DOHH2 (cell line): Measurements from ENCODE around the gene VTI1A.

Source experiments
- CTCF ChIP-seq: fragments of 200-600 bp; sonication (generic); IDR thresholded peaks from one replicate; pipeline ENCODE4 v1.5.1; 2014; ENCODE audit warnings: antibody characterized with exemption, mild to moderate bottlenecking, low read depth, low read length; ENCODE audit not compliant: poor library complexity, severe bottlenecking
- EZH2phosphoT487 ChIP-seq: fragments of 200-600 bp; sonication (generic); IDR thresholded peaks from 2 replicates; pipeline ENCODE4 v1.6.1; 2017; ENCODE audit warnings: borderline replicate concordance, mild to moderate bottlenecking, antibody characterized with exemption, low read length, moderate library complexity, mixed read lengths

GRCh38 chr10:112752288-112752687 lies 305.3 kb downstream of the VTI1A start:
- TF ChIP-seq CTCF: no peak
- TF ChIP-seq EZH2phosphoT487: no peak
